Fibroblast of pulmonary artery (primary cell): ENCODE data around the gene ITPRIPL2.
A peak's percentile ranks its signal among the peaks of the same experiment; 100 is the strongest.

Experiments
- DNase-seq: peaks from one replicate; pipeline ENCODE4 v3.0.0-alpha.2; 2010; ENCODE audit warnings: low read depth
- H3K4me3 ChIP-seq: replicated peaks from 2 replicates; pipeline ENCODE4 v1.5.1; 2011; ENCODE audit warnings: low read depth, mild to moderate bottlenecking, control low read depth, low read length, moderate library complexity
- TF ChIP-seq, protein P1 (sequence below): IDR thresholded peaks from 2 replicates; pipeline ENCODE4 v1.5.1; 2011; ENCODE audit warnings: mild to moderate bottlenecking, control low read depth, low read length, inconsistent platforms; ENCODE audit errors: missing control alignments

ITPRIPL2 gene

GRCh38 chr16:19094542-19095365, 19.0 kb upstream of the ITPRIPL2 start:
- TF ChIP-seq, protein P1, sequence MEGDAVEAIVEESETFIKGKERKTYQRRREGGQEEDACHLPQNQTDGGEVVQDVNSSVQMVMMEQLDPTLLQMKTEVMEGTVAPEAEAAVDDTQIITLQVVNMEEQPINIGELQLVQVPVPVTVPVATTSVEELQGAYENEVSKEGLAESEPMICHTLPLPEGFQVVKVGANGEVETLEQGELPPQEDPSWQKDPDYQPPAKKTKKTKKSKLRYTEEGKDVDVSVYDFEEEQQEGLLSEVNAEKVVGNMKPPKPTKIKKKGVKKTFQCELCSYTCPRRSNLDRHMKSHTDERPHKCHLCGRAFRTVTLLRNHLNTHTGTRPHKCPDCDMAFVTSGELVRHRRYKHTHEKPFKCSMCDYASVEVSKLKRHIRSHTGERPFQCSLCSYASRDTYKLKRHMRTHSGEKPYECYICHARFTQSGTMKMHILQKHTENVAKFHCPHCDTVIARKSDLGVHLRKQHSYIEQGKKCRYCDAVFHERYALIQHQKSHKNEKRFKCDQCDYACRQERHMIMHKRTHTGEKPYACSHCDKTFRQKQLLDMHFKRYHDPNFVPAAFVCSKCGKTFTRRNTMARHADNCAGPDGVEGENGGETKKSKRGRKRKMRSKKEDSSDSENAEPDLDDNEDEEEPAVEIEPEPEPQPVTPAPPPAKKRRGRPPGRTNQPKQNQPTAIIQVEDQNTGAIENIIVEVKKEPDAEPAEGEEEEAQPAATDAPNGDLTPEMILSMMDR = peak; percentile 2
- DNase-seq = no peak
- no peak overlapping the region for H3K4me3 ChIP-seq

DNA sequence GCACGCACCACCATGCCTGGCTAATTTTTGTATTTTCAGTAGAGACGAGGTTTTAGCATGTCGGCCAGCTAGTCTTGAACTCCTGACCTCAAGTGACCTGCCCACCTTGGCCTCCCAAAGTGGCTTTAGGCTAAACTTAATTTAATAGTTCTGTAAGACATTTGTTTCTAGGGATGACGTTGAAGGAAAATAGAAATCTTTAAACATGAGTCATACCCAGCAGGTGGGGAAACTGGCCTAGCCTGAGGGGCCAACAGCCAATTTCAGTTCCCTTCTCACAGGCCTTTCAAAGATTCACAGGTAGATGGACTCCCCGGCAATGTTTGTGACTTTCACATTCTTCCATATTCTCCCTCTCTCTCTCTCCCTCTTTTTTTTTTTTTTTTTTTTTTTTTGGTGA, 18.1 kb upstream of the ITPRIPL2 start:
- TF ChIP-seq, protein P1 = no peak
- DNase-seq = no peak
- H3K4me3 ChIP-seq = no peak overlapping the region

DNA sequence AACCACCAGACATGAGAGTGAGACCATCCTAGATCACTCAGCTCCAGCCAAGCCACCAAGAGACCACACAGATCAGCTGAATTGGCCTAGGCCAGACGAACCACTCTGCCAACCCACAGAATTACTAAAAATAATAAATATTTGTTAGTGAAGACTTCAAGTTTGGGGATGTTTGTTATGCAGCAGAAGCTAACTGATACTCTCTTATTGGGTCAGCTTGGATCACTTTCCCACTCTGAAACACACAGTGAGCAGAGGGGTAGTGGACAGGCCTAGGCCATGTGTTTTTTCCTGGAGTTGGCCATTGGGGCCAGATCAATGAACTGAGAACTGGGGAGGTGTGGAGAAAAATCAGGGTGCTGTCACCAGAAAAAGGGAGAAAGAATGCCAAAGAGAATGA, 15.6 kb upstream of the ITPRIPL2 start:
- TF ChIP-seq, protein P1 = no peak
- DNase-seq = no peak
- no peak overlapping the region for H3K4me3 ChIP-seq

DNA sequence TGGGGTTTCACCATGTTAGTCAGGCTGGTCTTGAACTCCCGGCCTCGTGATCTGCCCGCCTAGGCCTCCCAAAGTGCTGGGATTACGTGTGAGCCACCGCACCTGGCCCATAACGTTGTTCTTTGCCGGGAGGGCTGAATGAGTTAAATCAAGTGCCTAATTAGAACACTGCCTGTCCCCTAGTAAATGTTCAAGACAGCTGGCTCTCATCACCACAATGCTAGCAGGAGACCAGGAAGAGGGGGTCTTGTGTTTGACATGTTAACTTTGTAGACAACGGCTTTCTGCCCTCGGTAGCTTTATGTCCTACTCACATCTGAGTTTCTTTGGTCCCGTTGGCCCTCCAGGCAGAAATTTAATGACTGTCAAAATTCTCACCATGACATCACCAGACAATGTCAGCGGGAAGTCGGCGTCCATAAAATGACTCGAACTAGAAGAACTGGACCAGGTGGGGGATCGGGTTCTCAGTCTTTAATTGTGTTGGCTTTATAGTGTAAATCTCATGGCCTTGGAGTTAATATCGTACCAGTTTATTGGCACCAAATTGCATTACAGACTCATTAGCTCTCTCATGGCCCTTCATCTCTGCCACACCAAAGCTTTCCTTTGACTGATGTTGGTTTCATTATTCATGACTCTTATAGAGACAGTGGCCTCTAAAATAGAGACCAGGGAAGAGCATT, 11.4 kb upstream of the ITPRIPL2 start:
- DNase-seq = no peak
- TF ChIP-seq, protein P1 = no peak
- H3K4me3 ChIP-seq = no peak overlapping the region

GRCh38 chr16:19104607-19105006, 9.2 kb upstream of the ITPRIPL2 start:
- TF ChIP-seq, protein P1 = no peak

DNA sequence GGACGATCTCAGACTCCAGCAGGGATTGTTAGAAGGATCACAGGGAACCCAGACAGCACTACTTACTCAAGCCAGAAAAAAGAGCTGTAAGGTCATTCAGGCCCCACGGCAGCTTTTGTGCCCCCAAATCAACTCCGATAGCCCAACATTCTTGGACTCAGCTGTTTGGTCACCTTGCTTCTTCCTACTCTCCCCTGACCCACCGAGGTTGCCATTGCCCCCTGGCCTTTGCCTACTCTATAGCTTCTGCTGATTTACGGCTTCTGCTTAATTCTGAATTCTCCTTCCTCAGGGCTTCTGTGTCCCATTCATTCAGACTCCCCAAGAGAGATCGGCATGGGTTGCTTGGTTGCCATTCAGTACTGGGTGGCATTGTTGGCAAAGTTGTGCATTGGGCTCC, 8.6 kb upstream of the ITPRIPL2 start:
- TF ChIP-seq, protein P1 = no peak

More at GRCh38 chr16:19104607-19105006, 9.2 kb upstream of the ITPRIPL2 start:
- H3K4me3 ChIP-seq = no peak overlapping the region
- DNase-seq = no peak

More for the DNA sequence above, 8.6 kb upstream of the ITPRIPL2 start:
- no peak for DNase-seq
- no peak overlapping the region for H3K4me3 ChIP-seq
